OCI-LY3 (cell line): ENCODE data around the gene ANKRD11.

Experiments used
- H2AFZ ChIP-seq: fragments of 200-600, 300-600 bp; shearing (Covaris generic); 2 replicates; pipeline ENCODE4 v1.6.0; 2014; ENCODE audit warnings: antibody characterized with exemption, low read depth, low read length
- H3K27ac ChIP-seq: fragments of 200-600, 300-600 bp; sonication (generic); 2 replicates; pipeline ENCODE4 v1.5.1; 2014; ENCODE audit warnings: mild to moderate bottlenecking, low read length, moderate library complexity, mixed read lengths
- H3K27me3 ChIP-seq: fragments of 200-600, 300-600 bp; sonication (generic); 2 replicates; pipeline ENCODE4 v1.6.1; 2014; ENCODE audit warnings: low read depth, low read length, mixed read lengths
- H3K36me3 ChIP-seq: fragments of 200-600, 300-600 bp; sonication (generic); replicated peaks from 2 replicates; pipeline ENCODE3; 2014; ENCODE audit warnings: low read depth, low read length, mixed read lengths
- H3K4me1 ChIP-seq: fragments of 300-600, 200-600 bp; sonication (generic); 2 replicates; pipeline ENCODE4 v1.6.1; 2014; ENCODE audit warnings: low read length, mixed read lengths
- H3K4me2 ChIP-seq: fragments of 200-600, 300-600 bp; sonication (generic); 2 replicates; pipeline ENCODE4 v1.6.1; 2014; ENCODE audit warnings: low read length, mixed read lengths
- H3K4me3 ChIP-seq: fragments of 300-600, 200-600 bp; sonication (generic); 2 replicates; pipeline ENCODE4 v1.5.1; 2014; ENCODE audit warnings: antibody characterized with exemption, mild to moderate bottlenecking, low read length, moderate library complexity
- H3K79me2 ChIP-seq: fragments of 300-600, 200-600 bp; shearing (Covaris generic); 2 replicates; pipeline ENCODE4 v1.6.1; 2014; ENCODE audit warnings: mild to moderate bottlenecking, low read length, mixed read lengths
- H3K9ac ChIP-seq: fragments of 300-600, 200-600 bp; shearing (Covaris generic); 2 replicates; pipeline ENCODE4 v1.6.0; 2014; ENCODE audit warnings: mild to moderate bottlenecking, low read length, moderate library complexity
- H3K9me3 ChIP-seq: fragments of 200-600, 300-600 bp; shearing (Covaris generic); 2 replicates; pipeline ENCODE4 v1.6.1; 2014; ENCODE audit warnings: low read length, mixed read lengths; ENCODE audit not compliant: insufficient read depth
- H4K20me1 ChIP-seq: fragments of 200-600, 300-600 bp; sonication (generic); 2 replicates; pipeline ENCODE4 v1.6.1; 2016; ENCODE audit warnings: low read length, mixed read lengths; ENCODE audit not compliant: insufficient read depth
- CTCF ChIP-seq: fragments of 200-600, 300-600 bp; sonication (generic); IDR thresholded peaks from 2 replicates; pipeline ENCODE4 v1.5.1; 2014; ENCODE audit warnings: antibody characterized with exemption, low read length, low read depth
- EZH2phosphoT487 ChIP-seq: fragments of 200-600 bp; shearing (Covaris generic); IDR thresholded peaks from 2 replicates; pipeline ENCODE4 v1.6.1; 2018; ENCODE audit warnings: antibody characterized with exemption, mixed run types, low read depth

The ANKRD11 gene

GRCh38 chr16:89388536-89388935, 101.8 kb downstream of the ANKRD11 start:
- Histone ChIP-seq H3K27me3 (no peaks in the 10 kb centered on the region), H3K27ac (no peak overlapping the region), H3K79me2 (peaks cover 92% of the 10 kb centered on the region), H4K20me1 (peaks cover 83% of the 10 kb centered on the region), H3K9me3 (no peaks in the 10 kb centered on the region), H2AFZ (no peak overlapping the region), H3K4me2 (no peak overlapping the region), H3K4me3 (no peak overlapping the region), H3K36me3 (peaks cover 3% of the 10 kb centered on the region), H3K9ac (no peak overlapping the region), H3K4me1 (no peaks in the 10 kb centered on the region)
- TF ChIP-seq CTCF (no peak), EZH2phosphoT487 (no peak)

GRCh38 chr16:89386306-89387185, 103.8 kb downstream of the ANKRD11 start:
- Histone ChIP-seq H2AFZ (no peak overlapping the region), H3K9ac (no peak overlapping the region), H3K4me3 (no peak overlapping the region), H3K4me1 (no peaks in the 10 kb centered on the region), H3K79me2 (peaks cover 94% of the 10 kb centered on the region), H3K36me3 (peaks cover 3% of the 10 kb centered on the region), H3K9me3 (no peaks in the 10 kb centered on the region), H3K4me2 (no peak overlapping the region), H4K20me1 (peaks cover 88% of the 10 kb centered on the region), H3K27me3 (no peaks in the 10 kb centered on the region), H3K27ac (no peak overlapping the region)
- no peak for TF ChIP-seq CTCF
- no peak for TF ChIP-seq EZH2phosphoT487

- H3K27me3 ChIP-seq = no peaks in the 10 kb centered on the region
- H4K20me1 ChIP-seq = peaks cover 90% of the 10 kb centered on the region
These were observed 104.6 kb downstream of the ANKRD11 start for GRCh38 chr16:89385712-89386111.

More at GRCh38 chr16:89385712-89386111, 104.6 kb downstream of the ANKRD11 start:
- Histone ChIP-seq H3K36me3 (no peaks in the 10 kb centered on the region), H3K9me3 (no peaks in the 10 kb centered on the region), H3K4me3 (no peak overlapping the region), H3K27ac (no peak overlapping the region), H3K79me2 (peaks cover 95% of the 10 kb centered on the region), H2AFZ (no peak overlapping the region), H3K4me1 (no peaks in the 10 kb centered on the region), H3K4me2 (no peak overlapping the region), H3K9ac (no peak overlapping the region)
- TF ChIP-seq CTCF (no peak), EZH2phosphoT487 (no peak)
